ENCODE measurements around the gene FGF3.
"Not testable (repeated sequence)": the region's sequence is repeated elsewhere in the genome, so short reads cannot be mapped to it uniquely, and the experiment has no call there.

FGF3 gene

GRCh38 chr11:69770540-69770939 lies 48.7 kb downstream of the FGF3 start:
- H3K4me3 Mint-ChIP-seq: no peak overlapping the region
- H3K9me3 Mint-ChIP-seq: no peaks in the 10 kb centered on the region
- DNase-seq (ENCODE audit: low spot score): no peak
- peaks cover 31% of the 10 kb centered on the region for H3K27me3 Mint-ChIP-seq (ENCODE audit: low read depth)
- no peaks in the 10 kb centered on the region for H3K36me3 Mint-ChIP-seq (ENCODE audit: low read depth)
- no peak overlapping the region for H3K27ac Mint-ChIP-seq
- no peaks in the 10 kb centered on the region for H3K4me1 Mint-ChIP-seq (ENCODE audit: low read depth)

DNA sequence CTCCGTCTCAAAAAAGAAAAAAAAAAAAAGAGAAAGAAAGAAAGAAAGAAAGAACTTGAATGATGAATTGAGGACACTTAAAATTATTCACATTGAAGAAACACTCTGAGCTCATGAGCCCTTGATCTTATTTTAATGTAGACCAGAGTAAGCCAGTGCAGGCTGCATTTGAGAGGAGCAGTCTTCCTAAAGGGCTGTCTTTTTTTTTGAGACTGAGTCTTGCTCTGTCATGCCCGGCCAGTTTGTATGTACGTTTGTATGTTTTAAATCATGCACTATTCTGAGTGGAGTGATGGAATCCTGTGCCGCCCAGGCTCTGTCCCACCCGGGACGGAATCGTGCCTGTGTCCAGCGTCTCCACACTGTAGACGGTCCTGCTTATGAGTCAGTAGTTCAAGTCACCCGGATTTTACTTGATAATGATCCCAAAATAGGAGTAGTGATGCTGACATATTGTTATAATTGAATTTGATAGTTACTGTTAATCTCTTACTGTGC lies 53.7 kb downstream of the FGF3 start:
- no peak overlapping the region for H3K27ac Mint-ChIP-seq
- DNase-seq (ENCODE audit: low spot score): no peak
- H3K4me1 Mint-ChIP-seq (ENCODE audit: low read depth): no peaks in the 10 kb centered on the region
- no peaks in the 10 kb centered on the region for H3K9me3 Mint-ChIP-seq
- H3K4me3 Mint-ChIP-seq: no peak overlapping the region
- H3K36me3 Mint-ChIP-seq (ENCODE audit: low read depth): no peaks in the 10 kb centered on the region
- H3K27me3 Mint-ChIP-seq (ENCODE audit: low read depth): peaks cover 4% of the 10 kb centered on the region

GRCh38 chr11:69764918-69765317 lies 54.3 kb downstream of the FGF3 start:
- H3K27me3 Mint-ChIP-seq (ENCODE audit: low read depth); H3K36me3 Mint-ChIP-seq (ENCODE audit: low read depth); H3K4me3 Mint-ChIP-seq; H3K27ac Mint-ChIP-seq; H3K4me1 Mint-ChIP-seq (ENCODE audit: low read depth); DNase-seq (ENCODE audit: low spot score); H3K9me3 Mint-ChIP-seq: not testable (repeated sequence)

DNA sequence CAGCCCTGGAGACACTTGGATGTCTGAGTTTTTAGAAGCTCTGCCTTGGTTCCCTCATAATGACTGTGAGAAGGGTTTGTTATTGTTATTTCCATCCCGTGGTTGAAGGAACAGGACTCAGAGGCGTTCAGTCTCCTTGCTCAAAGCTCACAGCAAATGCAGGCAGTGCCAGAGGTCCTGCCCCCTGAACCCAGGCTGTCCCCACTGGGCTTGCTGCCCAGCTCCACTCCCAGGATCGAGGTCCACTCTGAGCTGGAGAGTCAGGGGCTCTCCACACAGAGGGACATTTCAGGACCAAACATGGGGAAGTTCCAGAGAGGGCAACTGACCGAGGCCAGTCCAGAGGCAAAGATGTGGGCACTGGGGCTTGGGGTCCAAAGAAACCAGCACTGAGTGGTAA lies 58.9 kb downstream of the FGF3 start:
- H3K9me3 Mint-ChIP-seq: no peaks in the 10 kb centered on the region
- no peaks in the 10 kb centered on the region for H3K4me1 Mint-ChIP-seq (ENCODE audit: low read depth)
- no peaks in the 10 kb centered on the region for H3K36me3 Mint-ChIP-seq (ENCODE audit: low read depth)
- H3K27ac Mint-ChIP-seq: no peak overlapping the region
- DNase-seq (ENCODE audit: low spot score): no peak
- no peak overlapping the region for H3K4me3 Mint-ChIP-seq
- H3K27me3 Mint-ChIP-seq (ENCODE audit: low read depth): no peaks in the 10 kb centered on the region

All from T-helper 2 cell treated with Interferon-gamma antibody and Interleukin-4, amounts not matched to agents 5 μg/mL and 100 μg/mL, for 36 hours (primary cell).